Osteoblast (primary cell): ENCODE measurements around the gene RUFY4. TPM values are rescaled to one million over a fixed set of nuclear protein-coding genes. Genes with fewer than 3 reads are reported as not detected.
A peak's percentile ranks its signal among the peaks of the same experiment; 100 is the strongest.

Source experiments
- DNase-seq: peaks from one replicate; pipeline ENCODE4 v3.0.0; 2011; ENCODE audit warnings: low spot score, mixed read lengths; ENCODE audit not compliant: insufficient read length; ENCODE audit errors: missing footprints
- H2AFZ ChIP-seq: 2 replicates; pipeline ENCODE4 v1.6.0; 2011; ENCODE audit warnings: mild to moderate bottlenecking, low read length
- H3K27ac ChIP-seq: 2 replicates; pipeline ENCODE4 v1.5.1; 2011; ENCODE audit warnings: mild to moderate bottlenecking, low read depth, low read length, moderate library complexity
- H3K27me3 ChIP-seq: 2 replicates; pipeline ENCODE4 v1.6.0; 2012; ENCODE audit warnings: mild to moderate bottlenecking, control low read depth, inconsistent platforms, low read length, moderate library complexity; ENCODE audit not compliant: insufficient read depth
- H3K36me3 ChIP-seq: 2 replicates; pipeline ENCODE4 v1.5.1; 2011; ENCODE audit warnings: mild to moderate bottlenecking, low read length, control low read depth, moderate library complexity; ENCODE audit not compliant: insufficient read depth
- H3K4me1 ChIP-seq: 2 replicates; pipeline ENCODE4 v1.5.1; 2011; ENCODE audit warnings: mild to moderate bottlenecking, low read length, control low read depth, moderate library complexity; ENCODE audit not compliant: insufficient read depth
- H3K4me2 ChIP-seq: 2 replicates; pipeline ENCODE4 v1.6.0; 2011; ENCODE audit warnings: mild to moderate bottlenecking, low read length; ENCODE audit not compliant: insufficient read depth
- H3K4me3 ChIP-seq: fragments of 200-600 bp; sonication (generic); 3 replicates; pipeline ENCODE4 v1.5.1; 2012; ENCODE audit warnings: mild to moderate bottlenecking, low read length, inconsistent platforms; ENCODE audit not compliant: insufficient read depth
- H3K79me2 ChIP-seq: 2 replicates; pipeline ENCODE4 v1.6.0; 2012; ENCODE audit warnings: mild to moderate bottlenecking, low read length, control low read depth, inconsistent platforms; ENCODE audit not compliant: insufficient read depth
- H3K9me3 ChIP-seq: 2 replicates; pipeline ENCODE4 v1.5.1; 2011; ENCODE audit warnings: low read depth, low read length, control low read depth
- H4K20me1 ChIP-seq: 2 replicates; pipeline ENCODE4 v1.6.0; 2012; ENCODE audit warnings: mild to moderate bottlenecking, low read length, control low read depth; ENCODE audit not compliant: insufficient read depth
- CTCF ChIP-seq: IDR thresholded peaks from 2 replicates; pipeline ENCODE4 v1.5.1; 2011; ENCODE audit warnings: mild to moderate bottlenecking, low read depth, low read length, moderate library complexity; ENCODE audit errors: extremely low read depth
- total RNA-seq: library from RNA; depleted of rRNA; stranded (reverse); fragments of >200 nt; gene quantifications from 2 replicates; pipeline ENCODE4 v1.2.3, GENCODE V29; 2012

RUFY4 gene
- total RNA-seq, 1 donor, result not detected

DNA sequence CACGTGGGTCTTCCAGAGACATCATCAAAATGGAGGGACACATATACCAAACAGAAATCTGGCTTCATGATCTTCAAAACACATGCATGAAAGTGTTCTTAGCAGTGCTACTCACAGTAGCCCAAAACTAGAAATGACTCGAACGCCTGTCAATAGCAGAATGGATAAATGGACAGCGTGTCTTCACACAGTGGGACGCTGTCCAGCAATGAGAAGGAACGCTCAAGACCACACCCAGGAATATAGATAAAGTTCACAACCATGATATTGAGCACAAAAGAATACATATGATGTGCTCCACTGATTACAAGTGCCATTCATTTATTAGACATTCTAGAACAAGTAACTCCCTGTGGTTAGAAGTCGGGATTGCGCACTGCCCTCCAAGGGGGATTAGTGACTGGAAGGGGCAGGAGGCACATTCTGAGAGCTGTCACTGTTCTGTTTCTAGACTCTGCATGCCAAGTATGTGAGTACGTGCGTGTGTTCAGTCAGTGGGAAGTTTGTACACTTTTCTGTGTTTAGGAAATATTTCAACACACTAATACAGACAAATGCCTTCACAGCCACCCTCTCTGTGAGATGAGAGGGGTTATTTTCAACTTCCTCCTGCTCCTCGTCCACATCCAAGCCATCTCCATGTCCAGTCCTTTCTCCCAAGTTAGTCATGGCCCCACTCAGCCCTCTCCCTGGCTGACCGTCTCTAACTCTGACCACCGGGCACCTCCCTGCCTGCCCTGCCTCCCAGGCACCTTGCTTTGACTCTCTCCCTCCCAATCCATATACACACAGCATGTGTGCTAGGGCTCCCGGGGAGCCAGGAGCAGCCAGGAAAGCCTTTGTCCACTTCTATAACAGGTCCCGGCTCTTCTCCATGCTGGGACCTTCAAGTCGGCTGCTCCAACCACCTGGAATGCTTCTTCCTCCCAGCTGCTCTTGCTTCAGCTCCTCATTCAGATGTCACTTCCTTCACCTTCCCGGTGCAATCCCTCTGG is 39.4 kb upstream of the RUFY4 start:
- Histone ChIP-seq H3K4me1 (no peaks in the 10 kb centered on the region), H3K4me2 (no peak overlapping the region), H3K27me3 (peaks cover 14% of the 10 kb centered on the region), H3K9me3 (no peaks in the 10 kb centered on the region), H3K27ac (no peak overlapping the region), H4K20me1 (no peaks in the 10 kb centered on the region), H3K4me3 (no peak overlapping the region), H3K36me3 (no peaks in the 10 kb centered on the region), H2AFZ (no peak overlapping the region), H3K79me2 (no peaks in the 10 kb centered on the region)
- DNase-seq, result peak; percentile 48
- TF ChIP-seq CTCF, result no peak

GRCh38 chr2:218030409-218031195 is 38.5 kb upstream of the RUFY4 start:
- no peak for TF ChIP-seq CTCF
- no peaks in the 10 kb centered on the region for H3K79me2 ChIP-seq
- H3K9me3 ChIP-seq, result no peaks in the 10 kb centered on the region
- H2AFZ ChIP-seq, result no peak overlapping the region
- H3K27me3 ChIP-seq, result peaks cover 16% of the 10 kb centered on the region
- no peak overlapping the region for H3K4me3 ChIP-seq
- H4K20me1 ChIP-seq, result no peaks in the 10 kb centered on the region
- H3K27ac ChIP-seq, result no peak overlapping the region
- H3K4me2 ChIP-seq, result no peak overlapping the region
- no peaks in the 10 kb centered on the region for H3K4me1 ChIP-seq
- DNase-seq, result no peak
- H3K36me3 ChIP-seq, result no peaks in the 10 kb centered on the region

- TF ChIP-seq CTCF, result no peak
- Histone ChIP-seq H3K27me3 (peaks cover 22% of the 10 kb centered on the region), H3K36me3 (no peaks in the 10 kb centered on the region), H2AFZ (no peak overlapping the region), H3K79me2 (no peaks in the 10 kb centered on the region), H4K20me1 (no peaks in the 10 kb centered on the region), H3K4me2 (no peak overlapping the region), H3K4me1 (no peaks in the 10 kb centered on the region), H3K4me3 (no peak overlapping the region), H3K27ac (no peak overlapping the region), H3K9me3 (no peaks in the 10 kb centered on the region)
- no peak for DNase-seq
These were observed 37.8 kb upstream of the RUFY4 start for GRCh38 chr2:218031261-218031660.
